ENCODE measurements around the gene FAM240B.

FAM240B gene

GRCh38 chr9:38720083-38720745 is at the start of gene FAM240B:
FAM240B (minus strand) TSS chr9:38720133; CDS start chr9:38703999, 16,134 bp downstream.
- DNase-seq = no peak

GRCh38 chr9:38768351-38768761 is 48.4 kb upstream of the FAM240B start:
- DNase-seq = no peak

- DNase-seq = no peak
Measured at GRCh38 chr9:38765101-38765500, 45.2 kb upstream of the FAM240B start.

GRCh38 chr9:38761999-38762398 is 42.1 kb upstream of the FAM240B start:
- DNase-seq = no peak

GRCh38 chr9:38761339-38761738 is 41.4 kb upstream of the FAM240B start:
- no peak for DNase-seq

GRCh38 chr9:38756702-38757101 is 36.8 kb upstream of the FAM240B start:
- DNase-seq = no peak

DNA sequence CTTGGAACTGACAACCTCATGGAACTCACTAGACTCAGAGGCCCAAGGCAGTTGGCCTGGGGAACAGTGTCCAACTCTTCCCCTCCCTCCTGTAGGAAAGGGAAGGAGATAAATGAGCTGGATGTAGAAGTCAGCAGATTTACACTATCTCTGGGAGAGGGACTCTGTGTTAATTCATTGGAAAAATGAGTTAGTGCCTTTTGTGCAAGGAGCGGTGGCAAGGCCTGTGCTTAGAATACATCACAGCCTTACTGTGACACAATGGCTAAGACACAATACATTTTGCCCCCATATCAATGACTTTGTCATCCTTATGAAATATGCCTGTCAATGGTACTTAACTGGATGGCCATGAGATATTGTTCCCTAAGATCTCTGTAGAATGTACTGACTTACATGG is 28.0 kb upstream of the FAM240B start:
- no peak for DNase-seq

DNA sequence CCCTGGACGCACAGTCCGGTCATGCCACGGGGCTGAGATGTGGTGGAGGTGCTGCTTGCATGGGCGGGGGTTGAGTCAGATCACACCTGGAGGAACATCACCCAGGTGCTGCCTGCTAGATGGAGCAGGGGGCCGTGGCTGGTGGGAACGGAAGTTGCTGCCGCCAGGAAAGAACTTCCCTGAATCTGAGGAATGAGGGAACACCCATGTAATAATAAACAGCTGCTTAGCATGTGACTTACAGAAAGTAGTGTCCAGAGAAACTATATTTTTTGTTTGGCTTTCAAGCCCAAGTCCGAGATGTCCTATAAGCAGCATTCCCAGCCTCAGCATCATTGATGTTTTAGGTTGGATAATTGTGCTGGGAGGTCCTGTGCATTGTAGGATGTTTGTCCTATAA is 27.1 kb upstream of the FAM240B start:
- DNase-seq = no peak

DNA sequence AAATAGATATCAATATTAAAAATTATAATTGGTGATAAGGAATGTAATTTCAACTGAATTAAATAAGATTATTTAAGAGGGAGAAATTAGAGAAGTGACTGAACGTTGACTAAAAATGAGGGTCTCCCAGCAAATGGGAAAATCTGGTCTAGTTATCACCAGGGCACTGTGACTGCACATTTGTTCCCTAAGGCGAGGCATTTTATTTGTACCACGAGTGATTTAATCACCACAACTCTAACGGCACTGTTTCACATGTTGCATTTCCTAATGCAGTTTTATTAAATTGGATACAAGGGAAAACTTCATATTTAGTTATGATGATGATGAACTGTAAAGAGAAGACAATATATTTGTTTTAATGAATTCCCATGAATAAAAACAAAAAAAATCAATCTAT is 26.4 kb upstream of the FAM240B start:
- no peak for DNase-seq

DNA sequence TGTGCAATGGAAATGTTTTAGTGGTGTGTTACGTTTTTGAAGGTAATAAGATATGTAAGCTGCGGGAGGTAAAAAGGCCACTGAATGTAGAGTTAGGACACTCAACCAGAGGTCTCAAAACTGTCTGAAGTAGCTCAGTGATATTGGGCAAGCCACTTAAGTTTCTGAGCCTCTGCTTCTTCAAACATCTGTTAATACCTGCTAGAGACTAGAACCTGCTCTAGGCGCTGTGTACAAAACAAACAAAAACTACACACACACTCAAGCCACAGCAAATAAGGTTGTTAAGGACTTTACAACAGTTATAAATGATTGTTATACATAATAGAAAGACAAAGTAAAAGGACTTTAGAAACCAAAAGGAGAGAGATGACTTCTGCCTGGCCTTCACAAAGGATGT is 24.6 kb upstream of the FAM240B start:
- no peak for DNase-seq

DNA sequence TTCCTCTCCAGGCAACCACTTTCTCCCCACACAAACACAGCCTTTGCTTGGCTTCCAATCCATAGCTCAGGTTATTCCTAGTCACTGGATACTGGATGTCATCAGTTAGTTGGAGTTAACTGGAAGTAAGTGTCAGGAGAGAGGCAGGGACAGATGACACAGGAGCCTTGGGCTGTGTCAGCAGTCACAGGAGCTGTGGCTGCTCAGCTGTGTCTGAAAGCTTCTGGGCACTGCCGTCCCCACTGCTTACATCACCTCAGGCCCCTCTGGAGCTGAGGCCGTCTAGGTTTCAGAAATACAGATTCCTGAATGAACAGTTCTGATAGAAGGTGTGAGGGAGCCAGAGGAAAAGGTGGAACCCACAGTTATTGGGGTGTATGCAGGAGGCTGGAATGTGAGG is 17.3 kb upstream of the FAM240B start:
- no peak for DNase-seq

GRCh38 chr9:38734831-38735230 is 14.9 kb upstream of the FAM240B start:
- DNase-seq = no peak

DNA sequence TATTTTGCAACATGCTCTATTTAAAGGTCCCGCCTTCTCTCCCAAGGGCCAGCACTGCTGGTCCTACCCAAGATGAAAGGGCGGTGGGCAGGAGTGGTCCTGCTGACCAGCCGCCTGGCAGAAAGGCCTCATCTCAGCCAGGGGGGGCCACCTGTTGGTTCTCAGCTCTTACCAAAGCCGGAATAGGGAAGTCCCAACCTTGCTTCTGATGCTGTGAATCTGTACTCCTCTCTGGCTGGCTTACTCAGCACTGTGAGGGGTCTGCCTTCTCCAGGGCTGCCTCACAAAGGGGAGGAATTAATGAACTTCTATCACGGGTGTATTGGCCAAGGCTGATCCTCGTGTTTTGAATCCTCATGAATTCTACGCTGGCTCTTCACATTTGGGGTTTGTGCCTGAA is 13.6 kb upstream of the FAM240B start:
- DNase-seq = no peak

- no peak for DNase-seq
Measured at GRCh38 chr9:38732885-38733284, 13.0 kb upstream of the FAM240B start.

- DNase-seq = no peak
Measured at GRCh38 chr9:38727497-38728001, 7.6 kb upstream of the FAM240B start.

- no peak for DNase-seq
Measured at GRCh38 chr9:38724754-38725153, 4.8 kb upstream of the FAM240B start.

DNA sequence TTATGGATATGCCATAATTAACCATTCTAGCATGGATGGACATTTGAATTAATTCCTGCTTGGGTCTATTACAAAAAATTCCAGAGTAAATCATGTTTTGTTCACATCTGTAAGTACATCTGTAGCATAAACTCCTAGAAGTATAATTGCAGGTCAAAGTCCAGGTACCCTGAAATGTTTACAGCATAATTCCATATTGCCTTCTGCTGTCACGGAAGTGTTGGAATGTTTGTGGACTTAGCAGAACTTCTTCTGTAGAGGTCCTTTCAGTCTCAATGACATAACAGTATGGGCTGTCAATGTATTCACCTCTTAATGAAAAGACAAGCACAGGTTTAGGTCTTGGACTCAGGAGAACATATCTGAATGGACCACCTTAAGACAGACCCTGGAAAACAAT is 1.8 kb downstream of the FAM240B start:
- DNase-seq = no peak

- no peak for DNase-seq
Measured at GRCh38 chr9:38715684-38716083, 4.2 kb downstream of the FAM240B start.

- DNase-seq = no peak
Measured at GRCh38 chr9:38713426-38713825, 6.5 kb downstream of the FAM240B start.

DNA sequence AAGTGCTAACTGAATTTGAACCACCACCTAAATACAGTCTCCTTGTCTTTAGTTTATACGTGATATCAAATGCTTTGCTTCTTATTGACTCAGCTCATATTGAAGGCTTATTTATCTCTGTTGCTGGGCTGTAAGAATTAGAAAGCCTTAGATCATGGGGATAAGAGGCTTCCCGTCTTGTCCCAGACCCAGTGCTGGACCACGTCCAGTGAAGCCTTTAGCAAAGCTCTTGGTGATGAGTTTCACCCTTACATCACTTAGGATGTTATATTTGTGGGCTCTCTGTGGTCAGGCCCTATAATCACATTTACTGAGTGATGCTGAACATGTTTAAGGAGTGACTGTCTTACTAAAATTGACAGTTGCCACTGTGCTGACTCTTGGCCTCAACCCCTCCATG is 11.2 kb downstream of the FAM240B start:
- DNase-seq = no peak

GRCh38 chr9:38707885-38708637 is 11.9 kb downstream of the FAM240B start:
- DNase-seq = no peak

GRCh38 chr9:38706493-38706892 is 13.4 kb downstream of the FAM240B start:
- DNase-seq = no peak

DNA sequence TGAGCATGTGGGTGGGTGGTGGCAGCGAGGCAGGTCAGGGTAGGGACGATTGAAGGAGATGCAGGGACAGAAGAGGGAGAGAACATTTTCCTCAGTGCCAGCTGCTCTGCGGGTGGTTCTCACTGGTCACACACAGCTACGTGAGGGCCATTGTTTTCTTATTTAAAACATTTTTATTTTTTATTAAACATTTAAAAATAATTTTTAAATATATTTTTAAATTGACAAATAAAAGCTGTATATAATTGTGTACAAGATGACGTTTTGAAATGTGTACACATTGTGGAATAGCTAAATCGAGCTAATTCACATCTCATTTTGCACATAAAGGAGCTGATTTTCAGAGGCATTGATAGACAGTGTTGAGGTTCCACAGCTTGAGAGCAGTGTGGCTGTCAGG is 14.0 kb downstream of the FAM240B start:
- DNase-seq = no peak

DNA sequence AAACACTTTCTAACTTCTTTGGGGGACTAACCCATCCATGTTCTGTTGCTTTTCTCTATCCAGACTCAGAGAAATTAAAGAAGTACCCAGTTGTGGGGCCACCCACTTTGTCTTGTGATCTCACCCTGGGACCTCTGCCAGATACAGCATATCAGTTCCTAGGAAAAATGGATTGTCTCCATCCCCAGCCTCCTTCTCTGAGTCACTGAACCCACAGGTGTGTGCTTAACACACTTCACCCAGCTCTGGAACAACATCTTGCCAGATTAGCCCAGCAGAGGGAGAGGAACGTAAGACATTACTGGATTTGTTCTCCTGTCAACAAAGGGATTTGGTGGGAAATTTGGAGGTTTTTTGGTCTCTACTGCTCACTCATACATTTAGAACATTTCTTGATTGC is 19.2 kb downstream of the FAM240B start:
- DNase-seq = no peak

DNA sequence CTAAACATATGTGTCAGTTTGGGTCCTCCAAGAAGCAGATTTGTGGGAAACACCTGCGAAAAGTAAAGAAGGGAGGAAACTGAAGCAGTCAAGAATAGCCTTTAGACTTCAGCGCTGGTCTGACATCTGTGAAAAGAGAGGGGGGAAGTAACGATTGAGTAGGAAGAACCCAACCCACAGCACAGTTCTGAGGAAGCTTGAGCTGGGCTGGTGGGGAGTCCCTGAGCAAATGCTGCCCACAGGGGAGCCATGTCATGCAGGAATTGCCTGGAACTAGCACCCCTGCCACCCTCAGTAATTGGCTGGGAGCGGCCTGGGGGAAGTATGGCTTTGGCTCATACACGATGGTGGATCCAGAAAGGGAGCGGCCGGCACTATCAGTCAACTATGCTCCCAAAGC is 20.6 kb downstream of the FAM240B start:
- no peak for DNase-seq

Data from cerebellar nuclear complex (tissue), 1 donor.